Nucleus accumbens (tissue), 56 donors: ENCODE data around the gene UBXN1.

Experiments used
- DNase-seq, 56 donors: peaks; one replicate each; lab custom pipeline; 2025; lab: John Stamatoyannopoulos, UW

Gene UBXN1

DNA sequence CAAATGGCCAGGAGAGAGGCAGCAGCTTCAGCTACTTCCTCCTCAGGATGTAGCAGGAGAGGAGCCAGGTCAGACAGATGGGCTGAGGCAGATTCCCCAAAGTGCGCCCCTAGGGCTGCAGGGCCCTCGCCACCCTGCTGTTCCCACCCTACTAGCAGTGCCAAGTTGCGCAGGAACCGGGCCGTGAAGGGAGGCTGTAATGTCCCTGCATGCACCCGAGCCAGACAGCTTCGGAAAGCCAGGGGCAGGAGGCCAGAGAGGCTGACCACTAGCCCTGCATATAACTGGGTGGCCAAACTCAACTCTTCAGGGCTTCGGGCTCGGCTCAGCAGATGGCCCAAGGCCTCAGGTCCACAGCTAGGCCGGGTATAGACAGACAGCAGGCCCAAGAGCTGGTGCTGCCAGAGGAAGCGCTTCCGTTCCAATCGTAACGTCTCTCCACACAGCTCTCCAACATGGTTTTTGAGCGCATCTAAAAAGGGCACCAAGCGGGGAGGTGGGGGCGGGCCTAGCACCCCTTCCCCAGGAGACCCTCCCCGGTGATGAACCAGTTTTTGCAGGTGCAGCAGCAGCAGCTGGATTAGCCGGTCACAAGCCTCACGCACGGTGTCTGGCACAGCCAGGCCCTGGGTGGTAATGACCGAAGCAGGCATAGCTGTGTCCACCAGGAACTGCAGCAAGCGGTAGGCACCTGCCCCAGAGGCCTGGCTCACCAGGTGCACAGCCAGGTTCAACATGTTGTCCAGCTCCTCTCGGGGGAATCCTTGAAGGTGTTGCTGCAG, 30.5 kb downstream of the UBXN1 start:
- DNase-seq = no peak

DNA sequence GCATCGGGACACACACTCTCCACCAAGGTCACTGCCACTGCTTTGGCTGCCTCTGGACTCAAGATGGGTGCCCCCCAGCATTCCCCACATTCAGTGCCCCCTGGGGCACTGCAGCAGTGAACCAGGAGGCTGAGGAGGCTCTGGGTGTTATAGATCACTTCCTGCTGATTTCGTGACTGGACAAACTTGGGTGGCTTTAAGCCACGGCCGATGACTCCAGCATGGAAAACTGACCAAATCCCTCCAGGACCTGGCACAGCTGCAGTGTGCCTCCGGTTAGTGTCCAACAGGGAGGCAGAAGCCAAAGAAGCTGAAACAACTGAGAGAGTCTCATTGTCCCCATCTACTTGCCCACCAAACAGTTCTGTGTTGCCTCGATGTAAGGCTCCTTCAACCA, 31.3 kb downstream of the UBXN1 start:
- no peak for DNase-seq

DNA sequence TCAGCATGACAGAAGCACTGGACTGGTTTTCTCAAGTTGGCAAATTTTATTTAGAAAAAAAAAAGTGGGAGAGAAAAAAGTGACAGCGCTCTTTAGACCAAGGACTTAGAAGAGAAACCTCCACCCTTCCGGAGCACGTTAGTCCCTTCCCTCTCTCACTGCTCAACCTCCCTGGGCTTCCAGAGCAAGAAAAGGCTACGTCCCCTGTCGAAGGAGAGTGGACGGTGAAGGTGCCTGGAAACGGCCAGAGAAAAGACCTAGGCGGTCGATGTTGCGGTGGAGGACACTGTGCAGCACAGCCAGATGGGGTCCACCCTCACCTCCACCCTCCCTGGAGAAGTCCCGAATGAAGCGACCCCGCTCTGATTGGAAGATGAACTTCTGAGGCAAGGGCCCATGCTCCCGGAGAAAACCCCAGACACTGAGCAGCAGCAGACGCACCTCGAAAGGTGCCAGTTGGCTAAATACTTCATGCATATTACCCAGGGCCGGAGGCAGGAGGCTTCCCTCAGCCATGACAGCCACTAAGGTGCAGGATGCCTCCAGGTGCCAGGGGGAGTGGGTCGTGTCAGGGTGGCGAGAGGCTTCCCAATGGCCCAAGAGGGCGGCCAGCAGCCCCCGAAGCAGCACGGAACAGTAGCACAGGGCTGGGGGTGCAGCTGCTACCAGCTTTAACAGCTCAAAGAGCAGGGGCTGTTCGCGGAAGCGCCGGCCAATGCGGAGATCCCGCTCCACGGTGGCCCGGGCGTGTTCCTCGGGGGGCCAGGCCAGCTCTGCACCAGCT, 31.9 kb downstream of the UBXN1 start:
- peak in 5 of 56 donors; percentile 14 to 35 (median 19) for DNase-seq

DNA sequence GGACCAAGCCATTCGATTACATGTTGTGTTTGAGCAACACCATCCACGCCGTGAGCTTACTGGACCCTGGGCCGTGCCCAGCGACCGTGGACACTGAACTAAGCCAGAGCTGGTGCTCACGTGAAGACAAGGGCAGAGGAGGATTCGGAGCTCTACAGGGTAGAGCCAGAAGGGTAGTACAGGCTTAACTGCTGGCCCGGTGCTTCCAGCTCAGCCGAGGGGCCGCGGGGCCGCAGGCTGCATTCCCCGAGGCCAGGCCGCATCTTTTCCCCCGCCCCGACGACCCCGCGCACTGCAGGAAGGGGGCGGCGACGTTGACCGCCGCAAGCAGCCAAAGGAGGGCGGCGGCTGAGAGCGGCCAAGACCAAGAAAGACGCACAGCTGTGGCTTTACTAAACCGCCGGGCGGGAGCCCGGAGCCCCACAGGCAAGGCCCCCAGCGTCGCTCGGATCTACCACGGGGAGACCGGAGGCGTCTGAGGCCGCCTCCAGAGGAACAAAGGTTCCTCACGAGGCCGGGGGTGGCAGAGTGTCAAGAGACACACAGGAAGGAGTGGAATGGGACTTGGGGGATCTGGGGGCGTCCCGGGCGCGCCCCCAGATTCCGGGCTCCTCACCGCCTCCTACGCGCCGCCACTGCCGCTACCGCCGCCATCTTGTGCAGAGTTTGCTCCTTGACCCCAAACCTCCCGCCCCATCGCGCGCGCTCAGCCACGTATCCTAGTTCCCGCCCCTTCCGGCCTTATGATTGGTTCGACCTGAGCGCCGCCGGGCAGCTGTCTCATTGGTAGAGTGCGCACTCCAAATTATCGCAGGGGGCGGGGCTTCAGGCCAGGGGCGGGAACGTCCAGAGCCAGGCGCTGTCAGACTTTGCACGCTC, 32.7 kb downstream of the UBXN1 start, which contains the start of gene GANAB:
GANAB (minus strand) TSS at position 668 of the 879 bp plus-strand sequence; CDS start at position 654, 14 bp downstream.
- peak; percentile 56 to 99 (median 96) for DNase-seq

DNA sequence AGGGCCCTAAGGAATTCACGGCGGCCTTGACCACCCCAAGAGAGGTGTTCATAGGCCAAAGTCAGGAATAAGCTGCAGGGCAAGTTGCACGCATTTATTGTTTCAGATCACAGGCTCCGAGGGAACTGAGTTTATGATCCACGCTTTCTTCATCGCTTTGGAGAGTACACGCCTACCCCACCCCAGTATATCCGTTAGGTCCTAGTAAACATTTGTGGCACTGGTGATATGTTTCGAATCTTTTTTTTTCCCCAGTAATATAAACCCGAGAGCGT, 33.3 kb downstream of the UBXN1 start:
- peak in 1 of 56 donors; percentile 16 for DNase-seq

DNA sequence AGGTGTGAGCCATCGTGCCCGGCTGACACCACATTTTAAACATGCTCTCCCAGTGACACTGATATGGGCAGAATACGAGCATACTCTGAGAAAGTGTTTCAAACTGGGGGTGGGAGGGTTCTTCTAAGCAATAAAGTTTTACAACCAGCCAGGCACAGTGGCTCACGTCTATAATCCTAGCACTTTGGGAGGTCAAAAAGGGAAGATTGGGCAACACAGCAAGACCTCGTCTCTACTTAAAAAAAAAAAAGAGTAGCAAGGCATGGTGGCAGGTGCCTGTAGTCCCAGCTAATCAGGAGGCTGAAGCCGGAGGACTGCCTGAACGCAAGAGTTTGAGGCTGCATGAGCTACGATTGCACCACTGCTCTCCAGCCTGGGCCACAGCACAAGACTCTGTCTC, 34.7 kb downstream of the UBXN1 start:
- no peak for DNase-seq

DNA sequence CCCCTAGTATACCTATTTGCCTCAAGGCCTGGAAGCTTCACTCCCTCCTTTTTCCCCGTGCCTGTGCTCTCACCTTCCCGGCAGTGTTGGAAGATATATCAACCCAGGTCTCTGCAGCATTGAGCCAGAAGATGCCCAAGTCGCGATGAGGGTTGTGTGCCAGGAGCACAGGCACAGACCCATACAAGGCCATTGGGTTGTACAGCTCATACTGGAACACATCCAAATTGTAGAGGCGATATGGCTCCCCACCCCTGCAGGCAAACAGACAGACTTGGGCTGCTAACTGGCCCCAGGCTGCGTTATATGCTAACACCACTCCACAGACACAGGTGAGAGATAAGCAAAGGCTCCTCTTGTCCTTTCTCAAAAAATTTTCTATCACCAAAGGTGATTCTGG, 46.4 kb downstream of the UBXN1 start:
- no peak for DNase-seq

DNA sequence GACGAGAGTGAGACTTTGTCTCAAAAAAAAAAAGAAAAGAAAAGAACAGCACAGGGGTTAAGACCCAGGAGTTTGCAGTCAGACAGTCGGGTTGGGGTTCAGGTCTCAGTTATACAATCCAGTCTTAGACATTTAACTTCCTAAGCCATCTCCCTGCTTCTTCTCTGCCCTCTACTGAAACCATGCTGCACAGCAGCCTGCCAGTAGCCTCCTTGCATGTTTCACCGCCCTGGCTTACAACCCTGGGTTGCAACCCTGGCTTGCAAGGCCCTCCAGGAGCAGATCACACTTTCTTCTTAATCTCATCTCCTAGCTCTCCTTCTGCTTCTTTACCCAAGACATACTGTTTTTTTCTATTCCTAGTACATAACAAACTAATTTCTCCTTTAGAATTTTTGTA, 51.2 kb downstream of the UBXN1 start:
- no peak for DNase-seq
